ENCODE data around the gene ATXN7L1. TPM values are rescaled to one million over a fixed set of nuclear protein-coding genes. Genes with fewer than 3 reads are reported as not detected.

Gene ATXN7L1
- total RNA-seq, 1 experiment from 2014 or later = 38.5 TPM

GRCh38 chr7:105565190-105565589, 311.2 kb downstream of the ATXN7L1 start:
- Mint-ChIP-seq H3K36me3 (peaks cover 41% of the 10 kb centered on the region), H3K4me1 (no peaks in the 10 kb centered on the region), H3K27me3 (ENCODE audit: low read depth) (no peaks in the 10 kb centered on the region), H3K27ac (no peak overlapping the region), H3K9me3 (no peaks in the 10 kb centered on the region), H3K4me3 (no peak overlapping the region)
- POLR2A ChIA-PET = interaction anchor here (0.6 kb wide), 1 partner anchor 25 kb away, joined by 3 read pairs; no protein-coding TSS in a partner anchor
- no peak for TF ChIP-seq ARID4B (CRISPR knock-in tag; IDR thresholded peaks at IDR 0.05; ENCODE audit: borderline replicate concordance)
- TF ChIP-seq NR2C2 (CRISPR knock-in tag; IDR thresholded peaks at IDR 0.05) = no peak
- no peak for TF ChIP-seq NFYB (CRISPR knock-in tag; conservative IDR thresholded peaks at IDR 0.05; ENCODE audit: low read depth)
- TF ChIP-seq ZNF671 (CRISPR knock-in tag; IDR thresholded peaks at IDR 0.05) = no peak
- no peak for TF ChIP-seq IRF2 (CRISPR knock-in tag; IDR thresholded peaks at IDR 0.05; ENCODE audit: borderline replicate concordance, low read depth)
- no peak for TF ChIP-seq ZBTB21 (CRISPR knock-in tag; IDR thresholded peaks at IDR 0.05; ENCODE audit: borderline replicate concordance)
- TF ChIP-seq MXD4 (CRISPR knock-in tag; IDR thresholded peaks at IDR 0.05; ENCODE audit: borderline replicate concordance) = no peak
- no peak for TF ChIP-seq STAT6 (CRISPR knock-in tag; conservative IDR thresholded peaks at IDR 0.05; ENCODE audit: low read depth)
- TF ChIP-seq TEAD1 (CRISPR knock-in tag; IDR thresholded peaks at IDR 0.05) = no peak
- TF ChIP-seq ZMAT4 (CRISPR knock-in tag; IDR thresholded peaks at IDR 0.05) = no peak
- no peak for TF ChIP-seq ZNF121 (CRISPR knock-in tag; IDR thresholded peaks at IDR 0.05)
- TF ChIP-seq ERG (CRISPR knock-in tag; IDR thresholded peaks at IDR 0.05) = no peak
- TF ChIP-seq ZNF396 (CRISPR knock-in tag; IDR thresholded peaks at IDR 0.05; ENCODE audit: borderline replicate concordance) = no peak
- TF ChIP-seq E2F5 (CRISPR knock-in tag; IDR thresholded peaks at IDR 0.05) = no peak
- no peak for TF ChIP-seq JAZF1 (CRISPR knock-in tag; IDR thresholded peaks at IDR 0.05)
- no peak for TF ChIP-seq MYBL2 (CRISPR knock-in tag; IDR thresholded peaks at IDR 0.05)
- CTCF ChIA-PET = interaction anchor here (1.7 kb wide), 1 partner anchor 34 kb away, joined by 5 read pairs; no protein-coding TSS in a partner anchor
- ATAC-seq = no peak
- DNase-seq (ENCODE audit: low spot score) = no peak

GRCh38 chr7:105559926-105560325, 316.5 kb downstream of the ATXN7L1 start:
- H3K9me3 Mint-ChIP-seq = no peaks in the 10 kb centered on the region
- TF ChIP-seq ZNF671 (CRISPR knock-in tag; IDR thresholded peaks at IDR 0.05) (no peak), NR2C2 (CRISPR knock-in tag; IDR thresholded peaks at IDR 0.05) (no peak), AFF4 (CRISPR knock-in tag; IDR thresholded peaks at IDR 0.05; ENCODE audit: borderline replicate concordance) (no peak)
- H3K36me3 Mint-ChIP-seq = peaks cover 43% of the 10 kb centered on the region
- POLR2A ChIA-PET = interaction anchor here (0.6 kb wide), 1 partner anchor 65 kb away, joined by 9 read pairs; no protein-coding TSS in a partner anchor
- no peaks in the 10 kb centered on the region for H3K4me1 Mint-ChIP-seq
- no peak overlapping the region for H3K4me3 Mint-ChIP-seq
- ATAC-seq (no peak), DNase-seq (ENCODE audit: low spot score) (no peak)
- CTCF ChIA-PET = no interaction called here
- H3K27ac Mint-ChIP-seq = 0 out of 2 replicates have a peak overlapping the region, but pooled peaks have one; percentile 21
- H3K27me3 Mint-ChIP-seq (ENCODE audit: low read depth) = no peaks in the 10 kb centered on the region
